ENCODE results near the gene RNPEPL1. TPM values are rescaled to one million over a fixed set of nuclear protein-coding genes. Genes with fewer than 3 reads are reported as not detected.
A peak's percentile ranks its signal among the peaks of the same experiment; 100 is the strongest.
"Not testable (repeated sequence)": the region's sequence is repeated elsewhere in the genome, so short reads cannot be mapped to it uniquely, and the experiment has no call there.

RNPEPL1 gene
- total RNA-seq (2014; rRNA removed; shearing (Covaris generic)): 21.7 and 29.2 TPM in 2 replicates
- 93.6 and 102 TPM in 2 replicates for polyA plus RNA-seq (2014; cell fraction: nucleus; rRNA removed)

GRCh38 chr2:240567872-240568677 is at the start of gene RNPEPL1:
Gene RNPEPL1 (plus strand): TSS chr2:240568484. CDS start chr2:240568587, 103 bp downstream.
- peak; percentile 44 for DNase-seq (ENCODE audit: extremely low read depth, low read depth)

GRCh38 chr2:240518981-240519380 is 49.3 kb upstream of the RNPEPL1 start:
- DNase-seq (ENCODE audit: extremely low read depth, low read depth): no peak

- DNase-seq (ENCODE audit: extremely low read depth, low read depth): no peak
Observed at GRCh38 chr2:240519396-240520129, 48.7 kb upstream of the RNPEPL1 start.

GRCh38 chr2:240520130-240520973 is 47.9 kb upstream of the RNPEPL1 start:
- no peak for DNase-seq (ENCODE audit: extremely low read depth, low read depth)

- DNase-seq (ENCODE audit: extremely low read depth, low read depth): no peak
Observed at GRCh38 chr2:240520974-240521350, 47.3 kb upstream of the RNPEPL1 start.

- DNase-seq (ENCODE audit: extremely low read depth, low read depth): not testable (repeated sequence)
Observed at GRCh38 chr2:240521885-240522284, 46.4 kb upstream of the RNPEPL1 start.

- DNase-seq (ENCODE audit: extremely low read depth, low read depth): no peak
Observed at GRCh38 chr2:240522406-240522805, 45.9 kb upstream of the RNPEPL1 start.

GRCh38 chr2:240523451-240524281 is 44.6 kb upstream of the RNPEPL1 start:
- no peak for DNase-seq (ENCODE audit: extremely low read depth, low read depth)

- no peak for DNase-seq (ENCODE audit: extremely low read depth, low read depth)
Observed at GRCh38 chr2:240524963-240525718, 43.1 kb upstream of the RNPEPL1 start.

GRCh38 chr2:240525802-240526201 is 42.5 kb upstream of the RNPEPL1 start:
- DNase-seq (ENCODE audit: extremely low read depth, low read depth): no peak

- no peak for DNase-seq (ENCODE audit: extremely low read depth, low read depth)
Observed at GRCh38 chr2:240526521-240526920, 41.8 kb upstream of the RNPEPL1 start.

GRCh38 chr2:240527153-240527750 is 41.0 kb upstream of the RNPEPL1 start:
- no peak for DNase-seq (ENCODE audit: extremely low read depth, low read depth)

- DNase-seq (ENCODE audit: extremely low read depth, low read depth): no peak
Observed at GRCh38 chr2:240528406-240529040, 39.8 kb upstream of the RNPEPL1 start.

GRCh38 chr2:240529344-240529999 is 38.8 kb upstream of the RNPEPL1 start:
- no peak for DNase-seq (ENCODE audit: extremely low read depth, low read depth)

GRCh38 chr2:240530181-240530580 is 38.1 kb upstream of the RNPEPL1 start:
- no peak for DNase-seq (ENCODE audit: extremely low read depth, low read depth)

- no peak for DNase-seq (ENCODE audit: extremely low read depth, low read depth)
Observed at GRCh38 chr2:240531038-240531437, 37.2 kb upstream of the RNPEPL1 start.

GRCh38 chr2:240532031-240532775 is 36.1 kb upstream of the RNPEPL1 start:
- no peak for DNase-seq (ENCODE audit: extremely low read depth, low read depth)
